Measurements from ENCODE around the gene CFAP45.

CFAP45 gene

DNA sequence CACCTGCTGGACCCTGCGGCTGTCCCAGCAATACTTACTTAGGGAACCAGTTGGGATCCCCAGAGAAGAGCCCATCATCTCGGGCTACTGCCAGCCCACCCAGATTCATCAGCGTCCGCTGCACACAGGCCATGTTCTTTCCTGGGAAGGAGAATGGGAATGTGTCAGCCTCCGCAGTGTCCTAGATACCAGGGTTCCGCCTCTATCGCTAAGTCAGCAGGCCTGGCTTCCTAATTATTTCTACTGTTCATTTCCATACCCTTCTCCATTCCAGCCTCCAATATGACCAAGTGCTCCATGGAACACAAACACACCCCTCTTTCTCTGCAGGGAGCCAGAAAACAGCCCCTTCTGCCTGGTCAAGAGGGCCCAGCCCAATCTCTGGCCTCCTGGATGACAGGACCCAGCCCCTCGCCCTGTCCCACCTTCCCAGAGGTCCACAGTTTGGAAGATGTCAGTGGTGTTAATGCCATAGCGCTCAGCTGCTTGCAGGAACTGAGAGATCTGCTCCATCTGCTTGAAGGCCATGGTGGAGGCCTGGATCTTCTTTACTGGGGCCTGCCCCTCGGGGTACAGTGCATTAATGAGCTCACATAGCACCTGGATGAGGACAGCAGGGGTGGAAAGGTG lies 19.4 kb upstream of the CFAP45 start:
- Histone ChIP-seq H3K4me2 (ENCODE audit: low read length) (no peak overlapping the region), H3K27ac (ENCODE audit: low read depth, low read length) (no peak overlapping the region), H3K36me3 (ENCODE audit: control insufficient read depth, low read length) (peaks cover 82% of the 10 kb centered on the region), H3F3A (ENCODE audit: control insufficient read depth, insufficient read depth) (peaks cover 5% of the 10 kb centered on the region), H3K79me2 (ENCODE audit: control insufficient read depth, low read length) (peaks cover 49% of the 10 kb centered on the region), H3K4me3 (ENCODE audit: low read length) (no peak overlapping the region), H3K4me1 (ENCODE audit: control insufficient read depth, low read length) (peaks cover 32% of the 10 kb centered on the region), H3K27me3 (ENCODE audit: control insufficient read depth, low read length) (no peaks in the 10 kb centered on the region), H3K9me3 (ENCODE audit: control insufficient read depth, insufficient read depth, low read length) (no peaks in the 10 kb centered on the region), H4K20me1 (ENCODE audit: control insufficient read depth, insufficient read depth, low read depth, low read length) (peaks cover 25% of the 10 kb centered on the region), H3K9me2 (replicated peaks; ENCODE audit: control insufficient read depth, low read length) (no peaks in the 10 kb centered on the region)
- TF ChIP-seq EZH2phosphoT487 (IDR thresholded peaks at IDR 0.05; ENCODE audit: borderline replicate concordance, low read length), result no peak
- TF ChIP-seq, protein P1, sequence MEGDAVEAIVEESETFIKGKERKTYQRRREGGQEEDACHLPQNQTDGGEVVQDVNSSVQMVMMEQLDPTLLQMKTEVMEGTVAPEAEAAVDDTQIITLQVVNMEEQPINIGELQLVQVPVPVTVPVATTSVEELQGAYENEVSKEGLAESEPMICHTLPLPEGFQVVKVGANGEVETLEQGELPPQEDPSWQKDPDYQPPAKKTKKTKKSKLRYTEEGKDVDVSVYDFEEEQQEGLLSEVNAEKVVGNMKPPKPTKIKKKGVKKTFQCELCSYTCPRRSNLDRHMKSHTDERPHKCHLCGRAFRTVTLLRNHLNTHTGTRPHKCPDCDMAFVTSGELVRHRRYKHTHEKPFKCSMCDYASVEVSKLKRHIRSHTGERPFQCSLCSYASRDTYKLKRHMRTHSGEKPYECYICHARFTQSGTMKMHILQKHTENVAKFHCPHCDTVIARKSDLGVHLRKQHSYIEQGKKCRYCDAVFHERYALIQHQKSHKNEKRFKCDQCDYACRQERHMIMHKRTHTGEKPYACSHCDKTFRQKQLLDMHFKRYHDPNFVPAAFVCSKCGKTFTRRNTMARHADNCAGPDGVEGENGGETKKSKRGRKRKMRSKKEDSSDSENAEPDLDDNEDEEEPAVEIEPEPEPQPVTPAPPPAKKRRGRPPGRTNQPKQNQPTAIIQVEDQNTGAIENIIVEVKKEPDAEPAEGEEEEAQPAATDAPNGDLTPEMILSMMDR (IDR thresholded peaks at IDR 0.05; ENCODE audit: low read depth, low read length, poor library complexity, severe bottlenecking), result no peak

DNA sequence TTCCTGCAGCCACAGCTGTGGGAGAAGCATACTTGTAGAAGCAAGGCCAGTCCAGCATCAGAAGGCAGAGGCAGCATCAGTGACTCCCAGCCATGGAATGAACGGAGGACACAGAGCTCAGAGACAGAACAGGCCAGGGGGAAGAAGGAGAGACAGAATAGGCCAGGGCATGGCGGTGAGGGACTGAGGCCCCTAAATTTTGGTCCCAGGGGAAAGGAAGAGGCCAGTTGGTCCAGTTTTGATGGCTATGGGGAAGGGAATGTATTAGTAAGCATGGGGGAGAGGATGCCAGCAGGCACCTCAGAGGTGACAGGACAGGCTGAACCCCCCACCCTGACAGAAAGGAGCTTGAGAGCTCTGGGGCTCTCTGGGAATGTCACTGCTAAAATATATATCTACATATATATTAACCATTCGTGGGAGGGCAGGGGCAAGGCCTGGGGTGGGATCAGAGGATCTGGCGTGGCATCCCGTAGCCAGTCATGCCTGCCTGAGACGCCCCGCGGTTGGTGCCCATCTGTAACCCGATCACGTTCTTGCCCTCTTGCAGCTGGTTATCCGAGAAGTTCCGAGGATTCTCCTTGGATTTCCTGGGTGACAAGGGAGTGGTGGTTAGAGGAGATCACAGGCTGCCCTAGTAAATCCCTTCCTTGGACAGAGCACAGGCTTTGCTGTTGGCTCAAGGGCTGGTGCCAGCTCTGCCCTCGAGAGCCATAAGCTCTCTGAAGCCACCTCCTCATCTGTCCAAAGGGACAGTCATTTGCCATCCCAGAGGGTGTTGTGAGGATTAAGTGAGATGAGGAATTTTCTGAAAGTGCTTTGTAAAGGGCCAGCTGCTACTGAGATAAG lies 18.6 kb upstream of the CFAP45 start:
- Histone ChIP-seq H3K36me3 (ENCODE audit: control insufficient read depth, low read length) (peaks cover 75% of the 10 kb centered on the region), H3K4me2 (ENCODE audit: low read length) (no peak overlapping the region), H3F3A (ENCODE audit: control insufficient read depth, insufficient read depth) (peaks cover 5% of the 10 kb centered on the region), H3K79me2 (ENCODE audit: control insufficient read depth, low read length) (peaks cover 41% of the 10 kb centered on the region), H4K20me1 (ENCODE audit: control insufficient read depth, insufficient read depth, low read depth, low read length) (peaks cover 25% of the 10 kb centered on the region), H3K27me3 (ENCODE audit: control insufficient read depth, low read length) (no peaks in the 10 kb centered on the region), H3K4me1 (ENCODE audit: control insufficient read depth, low read length) (peaks cover 29% of the 10 kb centered on the region), H3K9me2 (replicated peaks; ENCODE audit: control insufficient read depth, low read length) (no peaks in the 10 kb centered on the region), H3K9me3 (ENCODE audit: control insufficient read depth, insufficient read depth, low read length) (no peaks in the 10 kb centered on the region), H3K4me3 (ENCODE audit: low read length) (no peak overlapping the region), H3K27ac (ENCODE audit: low read depth, low read length) (no peak overlapping the region)
- TF ChIP-seq EZH2phosphoT487 (IDR thresholded peaks at IDR 0.05; ENCODE audit: borderline replicate concordance, low read length), result no peak
- TF ChIP-seq, protein P1 (IDR thresholded peaks at IDR 0.05; ENCODE audit: low read depth, low read length, poor library complexity, severe bottlenecking), result no peak

DNA sequence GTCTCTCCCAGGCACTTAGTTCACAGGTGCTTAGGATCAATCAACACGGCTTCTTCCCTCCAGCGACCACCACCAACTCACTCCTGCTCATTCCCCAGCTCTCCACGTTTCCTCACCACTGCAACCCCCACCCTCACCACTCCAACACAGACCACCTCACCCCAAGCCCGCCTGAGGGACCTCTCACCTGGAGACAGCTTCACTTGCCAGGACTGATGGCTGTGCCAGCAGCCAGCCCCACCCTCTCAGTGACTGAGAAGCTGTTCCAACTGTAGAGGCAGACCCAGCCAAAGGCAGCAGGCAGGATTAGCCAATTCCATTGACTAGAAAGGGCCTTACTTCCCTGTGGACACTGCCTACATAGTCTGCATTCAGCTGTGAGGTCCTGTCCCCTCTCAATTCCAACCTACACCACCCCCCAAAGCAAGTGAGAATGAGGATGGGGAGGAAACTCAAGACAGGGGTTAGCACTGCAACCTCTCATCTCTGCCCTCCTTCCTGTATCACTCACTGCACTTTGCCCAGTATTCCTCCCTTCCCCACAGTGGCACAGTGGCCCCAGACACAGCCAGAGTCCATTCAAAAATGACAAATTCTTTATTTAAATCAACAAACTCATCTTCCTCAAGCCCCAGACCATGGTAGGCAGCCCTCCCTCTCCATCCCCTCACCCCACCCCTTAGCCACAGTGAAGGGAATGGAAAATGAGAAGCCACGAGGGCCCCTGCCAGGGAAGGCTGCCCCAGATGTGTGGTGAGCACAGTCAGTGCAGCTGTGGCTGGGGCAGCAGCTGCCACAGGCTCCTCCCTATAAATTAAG lies 17.8 kb upstream of the CFAP45 start:
- TF ChIP-seq EZH2phosphoT487 (IDR thresholded peaks at IDR 0.05; ENCODE audit: borderline replicate concordance, low read length), result no peak
- TF ChIP-seq, protein P1 (IDR thresholded peaks at IDR 0.05; ENCODE audit: low read depth, low read length, poor library complexity, severe bottlenecking), result no peak
- Histone ChIP-seq H3K4me2 (ENCODE audit: low read length) (no peak overlapping the region), H3K27me3 (ENCODE audit: control insufficient read depth, low read length) (no peaks in the 10 kb centered on the region), H3K79me2 (ENCODE audit: control insufficient read depth, low read length) (peaks cover 33% of the 10 kb centered on the region), H3K9me2 (replicated peaks; ENCODE audit: control insufficient read depth, low read length) (no peaks in the 10 kb centered on the region), H3K4me3 (ENCODE audit: low read length) (no peak overlapping the region), H3K4me1 (ENCODE audit: control insufficient read depth, low read length) (peaks cover 21% of the 10 kb centered on the region), H3K9me3 (ENCODE audit: control insufficient read depth, insufficient read depth, low read length) (no peaks in the 10 kb centered on the region), H3K36me3 (ENCODE audit: control insufficient read depth, low read length) (peaks cover 68% of the 10 kb centered on the region), H3F3A (ENCODE audit: control insufficient read depth, insufficient read depth) (peaks cover 5% of the 10 kb centered on the region), H4K20me1 (ENCODE audit: control insufficient read depth, insufficient read depth, low read depth, low read length) (peaks cover 18% of the 10 kb centered on the region), H3K27ac (ENCODE audit: low read depth, low read length) (no peak overlapping the region)

Data from DOHH2 (cell line).